ENCODE results near the gene TXNRD1.

DNA sequence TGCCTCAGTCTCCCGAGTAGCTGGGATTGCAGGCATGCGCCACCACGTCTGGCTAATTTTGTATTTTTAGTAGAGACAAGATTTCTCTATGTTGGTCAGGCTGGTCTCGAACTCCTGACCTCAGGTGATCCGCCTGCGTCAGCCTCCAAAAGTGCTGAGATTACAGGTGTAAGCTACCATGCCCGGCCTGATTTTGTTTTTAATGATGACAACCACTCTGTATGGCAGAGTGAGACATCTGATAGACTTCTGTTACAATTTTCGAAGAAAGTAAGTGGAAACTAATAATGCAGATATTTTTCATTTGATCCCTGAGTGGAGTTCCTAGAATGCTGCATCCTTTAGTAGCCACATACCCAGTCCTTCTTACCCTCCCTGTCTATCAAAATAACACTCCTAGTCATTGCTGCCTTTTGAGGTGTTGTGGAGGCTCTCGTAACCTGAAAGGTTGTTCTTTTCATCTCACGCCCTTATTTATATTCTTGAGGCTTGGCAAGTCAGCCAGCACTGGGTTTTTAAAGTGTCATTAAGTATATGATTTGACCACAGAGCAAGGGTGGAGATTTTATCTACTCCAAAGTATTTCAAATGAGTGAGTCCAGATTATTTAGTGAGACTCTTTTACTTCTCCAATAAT is 82.0 kb downstream of the TXNRD1 start:
- TF ChIP-seq CTCF (IDR thresholded peaks at IDR 0.05) (no peak), POLR2A (IDR thresholded peaks at IDR 0.05) (no peak)
